GM18511 (cell line): ENCODE data around the gene ITPR1.

Source experiments
- ATAC-seq: cut with Tn5 transposase; IDR thresholded peaks from one replicate; pipeline ENCODE4 v1.9.1; 2021; ENCODE audit warnings: mild to moderate bottlenecking, moderate library complexity; ENCODE audit not compliant: unreplicated experiment

ITPR1 gene

DNA sequence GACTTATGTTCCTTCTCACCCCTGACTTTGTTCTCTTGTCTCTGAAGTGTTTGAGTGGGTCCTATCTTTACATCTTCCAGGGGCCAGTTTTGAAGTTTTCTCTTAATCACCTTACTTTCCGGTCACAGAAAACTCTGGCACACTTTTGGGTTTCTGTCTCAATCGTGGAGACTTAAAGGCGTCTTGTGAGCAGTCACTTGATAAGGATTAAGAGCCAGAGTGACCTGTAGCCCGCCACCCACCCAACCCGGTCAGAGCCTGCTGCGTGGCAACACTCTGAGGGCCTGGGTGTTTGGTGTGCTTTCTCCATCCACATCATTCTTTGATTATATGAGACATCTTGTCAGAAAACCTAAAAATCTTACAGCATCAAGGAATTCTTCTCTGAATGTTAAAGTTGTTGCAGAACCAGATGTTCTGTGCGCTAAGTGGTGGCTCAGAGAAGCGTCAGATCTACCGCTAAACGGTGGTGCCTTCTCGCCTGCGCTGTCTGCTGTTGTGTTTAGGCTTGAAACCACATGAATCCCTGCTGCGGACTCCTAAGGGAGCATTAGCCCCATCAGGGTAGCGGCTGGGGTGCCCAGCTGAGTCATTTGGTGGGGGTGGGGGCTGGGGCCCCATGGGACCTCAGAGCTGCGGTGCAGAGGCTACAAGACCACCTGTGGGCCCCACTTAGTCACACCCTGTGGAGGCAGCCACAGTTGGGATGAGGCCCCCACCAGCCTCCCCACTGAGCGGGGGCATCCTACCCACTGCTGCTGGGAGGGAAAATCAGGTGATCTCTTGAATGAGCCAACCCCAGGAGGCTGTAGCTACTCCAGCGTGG, 327.4 kb downstream of the ITPR1 start:
- ATAC-seq = no peak

DNA sequence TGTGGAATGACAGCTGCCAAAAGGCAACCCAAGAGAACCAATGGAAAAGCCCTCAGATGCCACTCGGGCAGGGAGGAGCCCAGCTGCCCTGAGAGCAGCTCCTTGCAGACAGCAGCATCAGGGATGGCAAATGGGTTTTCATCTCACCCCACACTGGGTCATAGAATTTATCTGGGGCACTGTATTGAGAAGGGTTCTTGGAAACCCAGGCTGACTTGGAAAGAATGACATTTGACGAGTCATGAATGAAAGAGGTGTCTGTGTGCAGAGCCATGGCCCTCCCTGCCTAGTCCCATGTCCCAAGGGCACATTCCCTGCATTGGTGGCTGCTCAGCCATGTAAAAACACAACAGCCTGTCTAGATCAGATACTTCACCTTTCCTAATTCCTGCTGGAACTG, 328.2 kb downstream of the ITPR1 start:
- no peak for ATAC-seq

DNA sequence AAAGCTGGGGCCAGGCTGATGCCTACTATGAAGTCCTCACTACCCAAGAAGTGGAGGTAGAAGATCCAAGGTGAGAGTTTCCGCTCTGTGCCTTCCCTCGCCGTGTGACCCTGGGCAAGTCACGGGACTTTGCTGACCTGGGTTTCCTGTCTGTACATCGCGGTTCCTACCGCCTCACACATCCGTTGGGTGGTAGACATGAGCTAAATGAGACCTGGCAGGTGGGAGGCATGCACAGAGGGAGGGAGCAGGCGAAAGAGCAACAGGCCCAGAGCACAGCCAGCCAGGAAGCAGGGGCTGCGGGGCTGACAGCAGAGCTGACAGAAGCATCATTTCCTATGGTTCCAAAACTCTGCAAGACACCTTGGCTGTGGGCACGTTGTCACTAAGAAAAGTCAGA, 328.8 kb downstream of the ITPR1 start:
- ATAC-seq = no peak

DNA sequence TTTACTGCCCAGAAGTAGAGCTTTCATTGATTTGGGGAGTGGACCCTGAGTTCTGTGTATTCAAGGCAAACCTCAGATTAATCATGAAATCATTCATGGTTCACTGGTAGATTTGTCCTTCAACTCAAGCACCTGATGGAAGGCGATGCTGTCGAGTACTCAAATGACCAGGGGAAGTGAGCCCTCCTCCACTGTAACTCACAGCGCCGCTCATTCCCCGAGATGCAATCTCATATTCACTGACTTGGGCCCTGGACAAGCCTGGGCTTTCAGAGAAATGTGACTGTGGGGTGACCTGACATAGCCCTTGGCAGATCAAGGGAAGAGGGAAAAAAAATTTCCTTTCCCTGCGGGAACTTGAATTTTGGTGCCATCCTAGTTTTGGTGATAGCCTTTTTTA, 329.4 kb downstream of the ITPR1 start:
- ATAC-seq = no peak

DNA sequence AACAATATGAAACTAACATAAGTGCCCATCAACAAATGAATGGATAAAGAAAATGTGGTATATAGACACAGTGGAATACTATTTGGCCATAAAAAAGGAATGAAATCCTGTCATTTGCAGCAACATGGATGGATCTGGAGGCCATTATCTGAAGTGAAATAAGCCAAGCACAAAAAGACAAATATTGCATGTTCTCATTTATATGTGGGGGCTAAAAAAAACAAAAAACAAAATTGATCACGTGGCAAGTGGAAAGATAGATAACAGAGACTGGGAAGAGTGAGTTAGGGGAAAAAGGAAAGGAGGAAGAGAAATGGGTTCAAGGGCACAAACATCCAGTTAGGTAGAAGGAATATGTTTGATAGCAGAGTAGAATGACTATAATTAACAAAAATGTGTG, 330.2 kb downstream of the ITPR1 start:
- no peak for ATAC-seq

DNA sequence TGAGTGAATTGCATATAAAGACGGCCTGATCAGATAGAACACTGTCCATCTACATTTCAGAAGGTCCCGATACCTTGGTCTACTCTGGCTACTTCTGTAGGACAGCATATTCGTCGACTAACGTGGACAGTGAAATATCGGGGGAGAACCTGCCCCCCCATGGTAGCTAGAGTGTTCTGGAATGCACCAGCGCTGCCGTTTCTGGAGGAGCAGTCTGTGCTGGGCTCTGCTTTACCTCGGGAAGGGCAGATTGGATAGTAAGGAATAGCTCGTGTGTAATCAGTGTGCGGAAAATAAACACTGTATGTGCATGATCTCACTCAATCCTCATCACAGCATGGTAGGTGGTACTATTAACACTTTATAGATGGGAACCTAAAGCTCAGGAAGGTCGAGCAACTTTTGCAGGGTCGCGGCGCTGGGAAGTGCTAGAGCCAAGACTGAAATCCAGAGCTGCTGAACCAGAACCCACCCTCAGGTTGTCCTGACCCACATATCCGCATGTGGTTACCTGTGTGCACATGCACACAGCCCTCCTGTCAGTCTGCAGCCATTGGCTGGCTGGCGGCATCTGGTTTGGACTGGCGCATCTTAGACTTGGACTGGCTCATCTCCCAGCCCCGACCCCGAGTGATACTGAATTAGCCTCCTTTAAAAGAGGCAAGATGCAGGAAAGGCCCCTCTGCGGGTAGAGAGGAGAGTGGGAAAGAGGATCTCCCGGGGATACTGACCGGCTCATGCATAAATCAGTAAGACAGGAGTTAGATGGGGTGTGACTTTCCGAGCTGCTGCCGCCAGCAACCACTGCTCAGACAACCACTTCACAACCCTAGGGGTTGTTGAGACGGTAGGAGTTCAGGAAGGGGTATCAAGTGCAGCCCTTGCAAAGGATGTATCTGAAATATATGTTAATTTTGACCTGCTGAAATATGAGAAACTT, 331.1 kb downstream of the ITPR1 start:
- ATAC-seq = no peak

- no peak for ATAC-seq
Observed at GRCh38 chr3:4824926-4825325, 331.8 kb downstream of the ITPR1 start.

- ATAC-seq = peak; percentile 61
Observed at GRCh38 chr3:4825436-4826236, 332.5 kb downstream of the ITPR1 start.

GRCh38 chr3:4826237-4827100, 333.3 kb downstream of the ITPR1 start:
- ATAC-seq = no peak

- ATAC-seq = no peak
Observed at GRCh38 chr3:4827767-4828166, 334.6 kb downstream of the ITPR1 start.

GRCh38 chr3:4828279-4829030, 335.3 kb downstream of the ITPR1 start:
- no peak for ATAC-seq

- ATAC-seq = no peak
Observed at GRCh38 chr3:4829031-4829394, 335.9 kb downstream of the ITPR1 start.

GRCh38 chr3:4830586-4830914, 337.4 kb downstream of the ITPR1 start:
- ATAC-seq = no peak

DNA sequence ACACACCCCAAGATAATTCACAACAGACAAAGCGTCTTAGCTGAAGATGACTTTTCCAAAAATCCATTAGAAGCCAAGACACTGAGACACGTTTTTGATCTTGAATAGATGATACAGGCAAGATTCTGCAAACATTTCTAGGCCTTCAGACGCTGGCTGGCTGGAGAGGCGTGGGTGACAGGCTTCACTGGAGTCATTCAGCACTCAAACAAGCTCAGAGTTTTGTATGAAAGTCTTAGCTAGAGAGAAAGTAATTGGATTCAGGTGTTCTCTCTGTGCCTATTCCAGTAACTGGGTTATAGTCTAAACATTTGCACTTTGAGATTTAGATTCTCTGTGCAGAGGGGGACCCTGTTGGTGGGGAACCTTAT, 338.4 kb downstream of the ITPR1 start:
- peak; percentile 17 for ATAC-seq

GRCh38 chr3:4833471-4833870, 340.3 kb downstream of the ITPR1 start:
- no peak for ATAC-seq

DNA sequence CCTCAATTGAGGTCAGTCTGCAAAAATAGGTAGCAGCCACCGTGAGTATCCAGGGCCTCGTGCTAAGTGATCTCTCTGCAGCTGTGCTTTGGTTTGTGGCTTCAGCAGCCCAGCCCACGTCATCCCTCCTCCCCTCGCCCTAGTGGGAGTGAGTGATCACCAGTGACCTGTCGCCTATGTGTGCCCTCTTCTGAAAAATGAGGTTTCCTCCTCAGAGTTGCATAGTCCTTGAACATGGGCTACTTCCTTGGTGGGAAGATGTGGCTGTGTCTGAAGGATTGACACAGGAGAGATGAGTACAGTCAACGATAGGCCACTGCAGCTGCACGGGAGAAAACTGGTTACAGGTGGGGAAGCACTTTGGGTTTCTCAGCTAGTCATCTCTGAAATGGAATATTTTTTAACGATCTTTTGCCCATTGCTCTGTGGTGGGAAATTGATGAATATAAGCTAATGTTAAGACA, 341.3 kb downstream of the ITPR1 start:
- ATAC-seq = peak; percentile 68

DNA sequence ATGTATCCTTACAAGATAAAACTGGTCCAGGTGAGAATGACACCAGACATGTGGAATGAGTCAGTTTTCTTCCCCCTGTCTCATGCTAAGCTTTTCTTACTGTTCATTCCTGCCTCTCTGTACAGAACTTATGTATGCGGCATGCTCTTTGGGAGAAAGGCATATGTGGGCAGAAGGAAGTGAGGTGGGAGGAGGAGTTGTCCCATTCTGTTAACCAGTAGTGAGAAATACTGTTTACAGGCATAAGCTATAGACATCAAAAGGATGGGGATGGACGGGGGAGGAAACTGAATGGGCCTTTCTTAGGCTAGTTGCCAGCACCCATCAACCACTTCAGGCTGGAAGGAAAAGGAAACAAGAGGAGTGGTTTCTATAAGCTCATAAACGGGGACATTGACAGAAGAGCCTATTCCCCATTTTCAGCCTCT, 342.5 kb downstream of the ITPR1 start:
- ATAC-seq = no peak

GRCh38 chr3:4836516-4836915, 343.4 kb downstream of the ITPR1 start:
- ATAC-seq = no peak

- no peak for ATAC-seq
Observed at GRCh38 chr3:4837374-4837930, 344.3 kb downstream of the ITPR1 start.
